GM18858 (cell line): ENCODE data around the gene CYP26B1.
"Not testable (repeated sequence)": the region's sequence is repeated elsewhere in the genome, so short reads cannot be mapped to it uniquely, and the experiment has no call there.

Experiments used
- ATAC-seq: cut with Tn5 transposase; IDR thresholded peaks from one replicate; pipeline ENCODE4 v1.9.1; 2021; ENCODE audit not compliant: unreplicated experiment

Gene CYP26B1

GRCh38 chr2:72112401-72112800 lies 35.3 kb downstream of the CYP26B1 start:
- ATAC-seq: no peak

GRCh38 chr2:72111061-72111460 lies 36.6 kb downstream of the CYP26B1 start:
- ATAC-seq: no peak

- no peak for ATAC-seq
These were observed 37.8 kb downstream of the CYP26B1 start for GRCh38 chr2:72109904-72110303.

- no peak for ATAC-seq
These were observed 38.4 kb downstream of the CYP26B1 start for GRCh38 chr2:72109291-72109690.

DNA sequence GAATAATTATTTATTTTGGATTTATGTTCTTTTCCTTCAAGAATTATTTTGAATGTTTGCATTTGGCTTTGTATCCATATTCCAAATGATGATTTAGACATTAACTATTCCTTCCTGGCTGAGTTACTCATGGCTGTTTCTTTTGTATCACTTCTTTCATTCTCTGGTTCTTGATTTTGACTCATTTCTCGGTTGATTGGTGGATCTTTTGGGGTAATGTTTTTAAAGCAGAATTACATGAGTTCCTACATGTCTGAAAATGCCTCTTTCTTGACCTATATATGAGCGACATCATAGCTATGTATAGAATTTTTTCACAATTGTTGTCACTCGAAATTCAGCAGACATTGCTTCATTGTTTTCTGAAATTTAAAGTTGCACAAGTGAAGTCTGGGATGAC lies 39.5 kb downstream of the CYP26B1 start:
- no peak for ATAC-seq

DNA sequence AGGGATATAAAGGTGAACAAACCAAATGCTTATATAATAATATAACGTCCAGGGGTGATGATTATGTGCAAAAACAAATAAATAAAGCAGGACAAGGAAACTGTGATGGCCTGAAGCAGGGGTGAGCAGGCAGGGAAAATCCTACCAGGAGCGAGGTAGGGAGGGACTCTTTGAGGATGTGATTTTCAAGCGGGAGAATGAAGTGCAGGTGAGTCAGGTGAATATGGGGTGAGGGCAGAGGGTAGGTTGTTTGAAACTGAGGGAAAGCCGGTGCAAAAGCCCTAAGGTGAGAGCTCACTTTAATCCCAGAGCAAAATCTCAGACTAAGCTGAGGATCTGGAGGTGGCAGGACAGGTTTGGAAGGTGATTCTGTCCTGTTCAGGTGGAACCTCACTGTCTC lies 40.7 kb downstream of the CYP26B1 start:
- ATAC-seq: no peak

DNA sequence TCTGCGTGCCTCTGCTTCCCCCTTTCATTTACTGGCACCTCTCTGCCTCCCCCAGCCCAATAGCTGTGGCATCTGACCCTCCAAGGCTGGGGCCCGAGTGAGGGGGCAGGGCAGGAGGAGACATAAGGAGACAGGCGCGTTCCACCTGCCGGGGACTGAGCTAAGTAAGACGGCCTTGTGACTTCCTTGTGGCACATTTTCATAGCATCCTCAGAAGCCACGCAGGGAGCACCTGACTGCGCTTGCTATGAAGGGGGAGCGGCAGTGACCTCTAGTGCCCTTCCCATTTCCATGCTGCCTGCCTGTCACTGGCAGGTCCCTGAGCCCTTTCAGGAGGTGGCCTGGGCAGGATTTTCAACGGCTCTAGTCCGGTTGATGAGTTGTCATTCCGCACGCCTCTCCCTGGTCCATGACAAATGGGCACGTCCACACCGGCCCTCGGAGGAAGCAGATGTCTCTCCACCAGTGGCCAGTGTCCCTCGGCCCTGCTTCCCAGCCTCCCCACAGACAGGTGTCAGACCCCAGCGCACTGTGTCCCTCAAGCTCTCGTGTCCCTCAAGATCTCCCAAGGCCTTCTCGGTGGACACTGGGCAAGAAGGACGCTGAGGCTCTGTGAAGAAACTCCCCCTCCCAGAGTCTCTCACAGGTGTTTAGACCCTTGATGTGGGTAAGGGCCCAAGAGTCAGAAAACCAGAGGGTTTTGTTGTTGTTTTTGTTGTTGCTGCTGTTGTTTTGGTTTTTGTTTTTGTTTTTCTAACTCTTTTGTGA lies 42.7 kb downstream of the CYP26B1 start:
- ATAC-seq: no peak

DNA sequence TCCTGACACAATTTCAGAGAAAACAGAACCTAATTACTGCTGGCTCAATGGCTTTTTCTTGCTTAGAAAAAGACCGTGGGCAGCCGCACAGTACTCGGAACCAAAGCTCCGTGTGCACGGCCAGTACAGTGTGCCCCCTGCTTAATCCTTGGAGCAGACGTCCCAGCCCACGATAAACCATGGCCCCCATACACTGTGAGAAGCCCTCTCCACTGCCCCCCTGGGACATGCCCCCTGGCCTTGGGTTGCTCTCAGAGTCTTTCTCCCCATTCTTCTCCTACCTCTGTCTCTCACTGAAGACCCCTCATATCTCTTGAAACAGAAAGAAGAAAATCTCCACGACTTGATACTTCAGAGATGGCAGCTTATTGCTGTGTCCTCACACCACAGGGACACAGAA lies 44.0 kb downstream of the CYP26B1 start:
- no peak for ATAC-seq

DNA sequence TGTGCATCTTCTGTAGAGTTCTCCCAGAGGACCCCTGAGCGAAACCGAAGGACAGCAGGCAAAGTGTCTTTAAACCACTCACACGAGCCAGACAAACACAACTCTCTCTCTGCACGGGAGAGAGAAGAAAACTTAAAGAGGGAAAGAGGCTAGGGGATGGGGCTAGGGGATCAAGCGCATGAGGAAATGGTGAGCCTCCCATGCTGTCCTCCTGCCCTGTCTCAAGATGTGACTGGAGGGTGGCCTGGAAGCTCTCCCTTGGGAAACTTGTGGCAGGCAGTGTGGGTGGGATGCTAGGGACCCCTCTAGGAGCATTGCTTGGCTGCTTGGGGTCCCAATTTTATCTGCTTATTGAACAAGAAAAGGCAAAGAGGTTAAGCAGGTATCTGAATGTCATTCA lies 44.5 kb downstream of the CYP26B1 start:
- ATAC-seq: no peak

DNA sequence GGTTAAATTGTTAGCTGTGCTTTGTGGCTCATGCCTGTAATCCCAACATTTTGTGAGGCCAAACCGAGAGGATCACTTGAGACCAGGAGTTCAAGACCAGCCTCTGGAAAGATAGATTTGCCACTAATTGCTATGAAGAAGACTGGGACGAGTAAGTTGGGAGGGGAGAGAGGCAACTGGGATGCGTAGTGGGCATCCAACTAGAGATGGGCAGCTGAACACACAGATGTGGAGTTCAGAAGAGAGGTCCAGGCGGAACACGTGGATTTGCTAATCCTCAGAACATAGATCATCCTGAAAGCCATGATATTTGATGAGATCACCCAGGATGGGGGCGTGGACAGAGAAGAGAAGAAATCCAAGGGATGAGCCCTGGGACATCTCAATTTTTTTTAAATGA lies 48.7 kb downstream of the CYP26B1 start:
- ATAC-seq: no peak

- no peak for ATAC-seq
These were observed 50.4 kb downstream of the CYP26B1 start for GRCh38 chr2:72097276-72097675.

GRCh38 chr2:72096181-72096580 lies 51.5 kb downstream of the CYP26B1 start:
- no peak for ATAC-seq

DNA sequence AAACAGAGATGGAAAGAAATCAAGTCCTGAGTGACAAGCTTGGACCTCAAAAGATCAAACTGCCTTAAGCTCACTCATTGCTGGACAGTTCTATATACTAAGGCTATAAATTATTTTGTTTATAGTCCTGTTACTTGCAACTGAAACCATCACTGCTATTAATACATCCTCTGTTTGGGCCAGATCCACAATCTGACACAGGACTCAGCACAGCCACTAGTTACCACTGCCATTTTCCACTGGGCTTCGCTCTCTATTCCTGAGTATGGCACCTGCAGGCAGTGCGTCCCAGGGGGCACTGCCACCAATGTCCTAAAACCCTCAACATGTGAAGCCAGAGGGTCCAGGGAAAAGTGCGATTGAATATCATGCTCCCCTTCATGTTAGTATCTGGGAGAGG lies 52.3 kb downstream of the CYP26B1 start:
- no peak for ATAC-seq

DNA sequence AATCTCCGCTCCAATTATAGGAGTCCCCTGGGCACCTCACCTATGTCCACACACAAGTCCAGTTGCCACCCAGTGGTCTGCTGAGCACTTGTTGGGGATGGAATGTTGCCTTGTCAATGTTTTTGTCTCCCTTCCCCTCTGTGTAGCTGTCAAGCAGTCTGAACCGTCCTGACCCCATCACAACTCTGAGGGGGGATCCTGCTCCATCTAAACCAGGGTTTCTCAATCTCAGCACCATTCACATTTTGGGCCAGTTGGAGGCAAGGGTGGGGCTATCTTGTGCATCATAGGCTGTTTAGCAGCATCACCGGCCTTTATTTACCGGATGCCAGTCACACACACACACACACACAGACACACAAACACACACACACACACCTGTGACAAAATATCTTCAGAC lies 53.0 kb downstream of the CYP26B1 start:
- ATAC-seq: no peak

GRCh38 chr2:72092111-72092510 lies 55.6 kb downstream of the CYP26B1 start:
- ATAC-seq: no peak

DNA sequence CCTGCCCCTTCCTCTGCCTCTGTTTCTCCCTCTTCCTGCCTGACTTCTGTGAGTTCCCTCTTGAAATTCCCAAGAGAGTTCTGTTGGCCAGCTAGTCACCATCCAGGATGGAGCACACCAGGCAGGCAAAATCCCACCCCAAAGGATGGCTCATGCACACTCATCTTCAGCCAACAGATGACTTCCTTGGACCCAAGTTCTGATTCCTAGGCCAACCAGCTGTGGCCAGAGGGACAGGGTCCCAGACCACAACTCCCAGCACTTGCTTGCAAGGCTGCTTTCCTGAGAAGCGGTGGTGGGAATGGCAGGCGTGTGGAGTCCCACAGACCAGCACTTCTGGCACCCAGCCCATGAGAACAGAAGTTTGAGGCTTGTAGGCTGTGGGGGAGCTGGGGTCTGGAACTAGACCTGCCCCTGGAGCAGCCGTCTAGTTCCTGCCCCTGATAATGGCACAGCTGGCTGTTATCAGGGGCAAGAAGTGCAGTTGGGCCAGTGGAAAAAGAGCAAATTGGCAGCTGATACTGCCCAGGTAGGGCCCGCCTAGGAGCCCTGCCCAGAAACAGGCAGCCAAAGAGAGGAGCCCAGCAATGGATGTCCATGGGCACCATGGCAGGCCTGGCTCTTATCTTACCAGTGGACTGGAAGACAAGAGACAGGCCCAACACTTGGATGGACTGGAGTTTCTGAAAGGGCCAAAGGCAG lies 56.7 kb downstream of the CYP26B1 start:
- no peak for ATAC-seq

GRCh38 chr2:72090271-72090720 lies 57.4 kb downstream of the CYP26B1 start:
- no peak for ATAC-seq

DNA sequence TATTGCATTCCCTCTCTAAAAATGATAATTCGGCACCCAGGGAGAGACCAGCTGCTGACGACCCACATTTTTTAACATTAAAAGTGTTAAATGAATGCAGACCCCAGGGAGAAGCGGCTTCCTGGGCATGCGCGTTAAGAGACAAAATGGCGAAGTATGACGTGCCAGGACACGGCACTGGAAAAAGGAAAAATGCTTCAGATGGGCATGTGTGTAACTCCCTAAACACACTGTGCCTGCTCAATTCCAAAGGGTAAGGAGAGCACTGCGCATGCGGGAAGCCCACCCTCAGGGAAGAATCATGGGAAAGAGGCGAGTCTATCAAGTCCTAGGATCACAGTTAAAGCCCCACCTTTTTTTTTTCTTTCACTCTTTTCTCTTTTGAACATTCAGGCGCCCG lies 58.1 kb downstream of the CYP26B1 start:
- no peak for ATAC-seq

GRCh38 chr2:72089028-72089427 lies 58.6 kb downstream of the CYP26B1 start:
- no peak for ATAC-seq

- not testable (repeated sequence) for ATAC-seq
These were observed 60.6 kb downstream of the CYP26B1 start for GRCh38 chr2:72086871-72087633.

DNA sequence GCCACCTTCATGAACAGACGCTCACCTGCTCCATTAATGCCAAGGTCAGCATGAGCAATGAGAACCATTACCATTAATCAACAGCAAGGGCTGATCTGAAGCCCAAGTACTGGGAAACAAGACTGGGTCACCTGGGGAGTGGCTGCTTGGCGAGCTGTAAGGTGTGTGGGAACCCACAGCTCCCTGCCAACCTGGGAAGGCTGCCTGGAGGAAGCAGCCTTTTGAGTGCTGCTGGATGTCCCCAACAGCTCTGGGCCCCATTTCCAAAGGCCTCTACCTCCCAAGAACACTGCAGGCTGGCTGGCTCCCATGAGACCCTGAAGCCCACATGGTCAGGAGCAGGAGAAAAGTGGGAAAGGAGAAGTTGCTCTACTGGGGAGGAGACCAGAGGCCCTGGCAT lies 62.1 kb downstream of the CYP26B1 start:
- no peak for ATAC-seq

GRCh38 chr2:72085036-72085435 lies 62.6 kb downstream of the CYP26B1 start:
- ATAC-seq: no peak
